ENCODE measurements around the gene CNIH3.

The CNIH3 gene

GRCh38 chr1:224700918-224701531, 84.9 kb downstream of the CNIH3 start:
- 0 out of 2 replicates have a peak, but pooled peaks have one; percentile 16 for TF ChIP-seq YY1 (IDR thresholded peaks at IDR 0.05; ENCODE audit: low read depth)
- peak; percentile 56 for TF ChIP-seq RAD21 (IDR thresholded peaks at IDR 0.05; ENCODE audit: low read depth)
- TF ChIP-seq TCF12 (IDR thresholded peaks at IDR 0.05; ENCODE audit: low read depth) = no peak
- TF ChIP-seq CEBPB (IDR thresholded peaks at IDR 0.05) = no peak
- no peak for TF ChIP-seq EGR1 (IDR thresholded peaks at IDR 0.05)
- TF ChIP-seq FOXM1 (IDR thresholded peaks at IDR 0.05; ENCODE audit: borderline replicate concordance, low read depth) = no peak
- TF ChIP-seq TAF1 (IDR thresholded peaks at IDR 0.05; ENCODE audit: low read depth) = no peak
- no peak for TF ChIP-seq USF1 (IDR thresholded peaks at IDR 0.05)

GRCh38 chr1:224703702-224704101, 87.6 kb downstream of the CNIH3 start:
- TF ChIP-seq ZBTB7A (IDR thresholded peaks at IDR 0.05; ENCODE audit: low read depth) (no peak), MAX (IDR thresholded peaks at IDR 0.05) (no peak), RAD21 (IDR thresholded peaks at IDR 0.05; ENCODE audit: low read depth) (no peak), TCF12 (IDR thresholded peaks at IDR 0.05; ENCODE audit: low read depth) (no peak), EP300 (IDR thresholded peaks at IDR 0.05; ENCODE audit: borderline replicate concordance) (no peak), USF1 (IDR thresholded peaks at IDR 0.05) (no peak), TEAD4 (IDR thresholded peaks at IDR 0.05) (no peak), TAF1 (IDR thresholded peaks at IDR 0.05; ENCODE audit: low read depth) (no peak), FOXM1 (IDR thresholded peaks at IDR 0.05; ENCODE audit: borderline replicate concordance, low read depth) (no peak), REST (IDR thresholded peaks at IDR 0.05; ENCODE audit: low read depth) (no peak), EGR1 (IDR thresholded peaks at IDR 0.05) (no peak), CREB1 (IDR thresholded peaks at IDR 0.05; ENCODE audit: low read depth) (no peak), CEBPB (IDR thresholded peaks at IDR 0.05) (no peak), NFIC (IDR thresholded peaks at IDR 0.05) (no peak)

GRCh38 chr1:224704107-224704735, 88.1 kb downstream of the CNIH3 start:
- TF ChIP-seq FOXM1 (IDR thresholded peaks at IDR 0.05; ENCODE audit: borderline replicate concordance, low read depth) (no peak), YY1 (IDR thresholded peaks at IDR 0.05; ENCODE audit: low read depth) (no peak), MAX (IDR thresholded peaks at IDR 0.05) (no peak), CREB1 (IDR thresholded peaks at IDR 0.05; ENCODE audit: low read depth) (no peak), ZBTB7A (IDR thresholded peaks at IDR 0.05; ENCODE audit: low read depth) (no peak), NFIC (IDR thresholded peaks at IDR 0.05) (no peak), TAF1 (IDR thresholded peaks at IDR 0.05; ENCODE audit: low read depth) (no peak), TEAD4 (IDR thresholded peaks at IDR 0.05) (no peak), TCF12 (IDR thresholded peaks at IDR 0.05; ENCODE audit: low read depth) (no peak), EGR1 (IDR thresholded peaks at IDR 0.05) (no peak), USF1 (IDR thresholded peaks at IDR 0.05) (no peak), EP300 (IDR thresholded peaks at IDR 0.05; ENCODE audit: borderline replicate concordance) (no peak), CEBPB (IDR thresholded peaks at IDR 0.05) (no peak), REST (IDR thresholded peaks at IDR 0.05; ENCODE audit: low read depth) (no peak), RAD21 (IDR thresholded peaks at IDR 0.05; ENCODE audit: low read depth) (no peak)

GRCh38 chr1:224705578-224705977, 89.5 kb downstream of the CNIH3 start:
- no peak for TF ChIP-seq MAX (IDR thresholded peaks at IDR 0.05)
